Gastrocnemius medialis (tissue), 4 donors: ENCODE measurements around the gene ZNF25. TPM values are rescaled to one million over a fixed set of nuclear protein-coding genes. Genes with fewer than 3 reads are reported as not detected.
"Not testable (repeated sequence)": the region's sequence is repeated elsewhere in the genome, so short reads cannot be mapped to it uniquely, and the experiment has no call there.

Experiments used
- ATAC-seq, 2 donors: fragments of 150-250 bp; one replicate each; pipeline ENCODE4 v1.9.1; 2016
- DNase-seq, 2 donors: peaks; one replicate each; pipeline ENCODE4 v3.0.0-alpha.2; 2019
- H3K27ac ChIP-seq, 4 donors: fragments of 200-600 bp; sonication (generic); 1 replicate in 1 of 4; 2 replicates in 3 of 4; pipeline ENCODE4 v1.5.1; 2016 to 2018; ENCODE audit warnings: mild to moderate bottlenecking in 2 of 4, moderate library complexity in 1 of 4
- H3K27me3 ChIP-seq, 3 donors: fragments of 200-600 bp; sonication (generic) in 2 of 3; 1 replicate in 1 of 3; 2 replicates in 2 of 3; pipeline versions ENCODE4 v1.5.1 to v1.6.0; 2016 to 2019; ENCODE audit warnings: mild to moderate bottlenecking in 1 of 3, moderate library complexity in 1 of 3
- H3K36me3 ChIP-seq, 2 donors: fragments of 200-600 bp; sonication (generic) in 1 of 2; one replicate each; pipeline ENCODE4 v1.5.1; 2017 to 2018
- H3K4me1 ChIP-seq, 2 donors: fragments of 200-600 bp; sonication (generic) in 1 of 2; one replicate each; pipeline ENCODE4 v1.5.1; 2016 to 2017; ENCODE audit warnings: mild to moderate bottlenecking in 2 of 2
- H3K4me3 ChIP-seq, 4 donors: fragments of 200-600 bp; sonication (generic) in 3 of 4; 1 replicate in 1 of 4; 2 replicates in 3 of 4; pipeline ENCODE4 v1.5.1; 2016 to 2019; ENCODE audit warnings: mild to moderate bottlenecking in 2 of 4
- H3K9me3 ChIP-seq, 3 donors: fragments of 200-600 bp; sonication (generic) in 2 of 3; 1 replicate in 1 of 3; 2 replicates in 2 of 3; pipeline ENCODE4 v1.5.1; 2016 to 2019
- POLR2A ChIP-seq, 2 donors: fragments of 450-650 bp; IDR thresholded peaks; one replicate each; pipeline ENCODE4 v1.6.1; 2017; ENCODE audit warnings: antibody characterized with exemption in 2 of 2, mild to moderate bottlenecking in 2 of 2, moderate library complexity in 2 of 2
- in situ Hi-C, 4 donors: fragments of 200-750 bp; cut with MboI; loops; one replicate each; pipeline versions ENCODE4 v1.15.0 to v1.8.0; 2017; ENCODE audit warnings: low sequenced_read_pairs in 4 of 4
- intact Hi-C: fragments of 100-400 bp; cut with DNase I; formaldehyde crosslinking; loops from one replicate; pipeline ENCODE4 v1.15.1; 2023; ENCODE audit warnings: low total_unique reads
- total RNA-seq, 4 donors: library from RNA; depleted of rRNA; stranded (reverse); fragments of >200 nt; gene quantifications; one replicate each; pipeline versions ENCODE4 v1.1.0 to v1.2.3, GENCODE V29; 2016
- TF ChIP-seq, protein P1 (sequence below), 5 experiments: fragments of 450-650 bp in 3 of 5; fragments of 200-600 bp in 2 of 5; sonication (generic) in 2 of 5; IDR thresholded peaks in 4 of 5; conservative IDR thresholded peaks in 1 of 5; 1 replicate in 4 of 5; 2 replicates in 1 of 5; pipeline ENCODE4 v1.5.1; 2016 to 2019; ENCODE audit warnings: antibody characterized with exemption in 5 of 5, mild to moderate bottlenecking in 3 of 5, moderate library complexity in 3 of 5

The ZNF25 gene
- total RNA-seq, 4 donors from 2014 or later = 18.8 to 35.0 (median 23.4) TPM

- ATAC-seq (no peak), DNase-seq (no peak)
- Histone ChIP-seq H3K36me3 (no peaks in the 10 kb centered on the region), H3K9me3 (no peaks in the 10 kb centered on the region), H3K27ac (no peak overlapping the region), H3K4me3 (no peak overlapping the region), H3K4me1 (no peaks in the 10 kb centered on the region), H3K27me3 (no peaks in the 10 kb centered on the region)
- intact Hi-C loops (no loop called here), in situ Hi-C loops (no loop called here)
- TF ChIP-seq, protein P1, sequence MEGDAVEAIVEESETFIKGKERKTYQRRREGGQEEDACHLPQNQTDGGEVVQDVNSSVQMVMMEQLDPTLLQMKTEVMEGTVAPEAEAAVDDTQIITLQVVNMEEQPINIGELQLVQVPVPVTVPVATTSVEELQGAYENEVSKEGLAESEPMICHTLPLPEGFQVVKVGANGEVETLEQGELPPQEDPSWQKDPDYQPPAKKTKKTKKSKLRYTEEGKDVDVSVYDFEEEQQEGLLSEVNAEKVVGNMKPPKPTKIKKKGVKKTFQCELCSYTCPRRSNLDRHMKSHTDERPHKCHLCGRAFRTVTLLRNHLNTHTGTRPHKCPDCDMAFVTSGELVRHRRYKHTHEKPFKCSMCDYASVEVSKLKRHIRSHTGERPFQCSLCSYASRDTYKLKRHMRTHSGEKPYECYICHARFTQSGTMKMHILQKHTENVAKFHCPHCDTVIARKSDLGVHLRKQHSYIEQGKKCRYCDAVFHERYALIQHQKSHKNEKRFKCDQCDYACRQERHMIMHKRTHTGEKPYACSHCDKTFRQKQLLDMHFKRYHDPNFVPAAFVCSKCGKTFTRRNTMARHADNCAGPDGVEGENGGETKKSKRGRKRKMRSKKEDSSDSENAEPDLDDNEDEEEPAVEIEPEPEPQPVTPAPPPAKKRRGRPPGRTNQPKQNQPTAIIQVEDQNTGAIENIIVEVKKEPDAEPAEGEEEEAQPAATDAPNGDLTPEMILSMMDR (IDR thresholded peaks at IDR 0.05 in 4 of 5, conservative IDR thresholded peaks at IDR 0.05 in 1 of 5) = no peak
- TF ChIP-seq POLR2A (IDR thresholded peaks at IDR 0.05) = no peak
Measured at GRCh38 chr10:38003026-38003425, 26.6 kb upstream of the ZNF25 start.

- intact Hi-C loops, H3K27ac ChIP-seq, H3K27me3 ChIP-seq, H3K4me1 ChIP-seq, H3K36me3 ChIP-seq, H3K9me3 ChIP-seq, ATAC-seq, DNase-seq, H3K4me3 ChIP-seq, in situ Hi-C loops: not testable (repeated sequence)
Measured at GRCh38 chr10:38000474-38000873, 24.0 kb upstream of the ZNF25 start.

DNA sequence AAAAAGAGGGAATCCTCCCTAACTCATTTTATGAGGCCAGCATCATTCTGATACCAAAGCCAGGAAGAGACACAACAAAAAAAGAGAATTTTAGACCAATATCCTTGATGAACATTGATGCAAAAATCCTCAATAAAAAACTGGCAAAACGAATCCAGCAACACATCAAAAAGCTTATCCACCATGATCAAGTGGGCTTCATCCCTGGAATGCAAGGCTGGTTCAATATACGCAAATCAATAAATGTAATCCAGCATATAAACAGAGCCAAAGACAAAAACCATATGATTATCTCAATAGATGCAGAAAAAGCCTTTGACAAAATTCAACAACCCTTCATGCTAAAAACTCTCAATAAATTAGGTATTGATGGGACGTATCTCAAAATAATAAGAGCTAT, 22.5 kb upstream of the ZNF25 start:
- H3K27me3 ChIP-seq, H3K4me3 ChIP-seq, H3K27ac ChIP-seq, intact Hi-C loops, DNase-seq, H3K36me3 ChIP-seq, H3K9me3 ChIP-seq, H3K4me1 ChIP-seq, ATAC-seq, in situ Hi-C loops: not testable (repeated sequence)

DNA sequence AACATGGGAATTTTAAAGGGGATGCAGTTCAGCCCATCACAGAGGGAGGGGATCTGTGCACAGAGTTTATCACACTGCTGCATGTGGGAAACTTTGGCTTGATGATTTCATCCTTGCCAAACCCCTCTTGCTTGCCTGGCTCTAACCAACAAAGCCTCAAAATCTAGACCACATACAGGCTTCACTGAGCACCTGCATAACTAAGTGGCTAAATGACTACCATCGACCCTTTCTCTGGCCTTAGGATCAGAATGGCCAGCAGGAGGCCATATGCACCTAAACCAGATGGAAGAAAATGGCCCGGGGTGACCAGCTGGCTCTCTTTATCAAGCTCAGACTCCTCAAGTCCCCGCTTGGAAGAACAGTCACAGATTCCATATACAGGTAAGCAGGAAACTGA, 15.6 kb upstream of the ZNF25 start:
- H3K27ac ChIP-seq = no peak overlapping the region
- no peak overlapping the region for H3K4me3 ChIP-seq
- no peaks in the 10 kb centered on the region for H3K9me3 ChIP-seq
- H3K4me1 ChIP-seq = no peaks in the 10 kb centered on the region
- in situ Hi-C loops (no loop called here), intact Hi-C loops (no loop called here)
- no peaks in the 10 kb centered on the region for H3K36me3 ChIP-seq
- DNase-seq = no peak
- no peak for ATAC-seq
- TF ChIP-seq, protein P1 (IDR thresholded peaks at IDR 0.05 in 4 of 5, conservative IDR thresholded peaks at IDR 0.05 in 1 of 5) = no peak
- no peak for TF ChIP-seq POLR2A (IDR thresholded peaks at IDR 0.05)
- H3K27me3 ChIP-seq = no peaks in the 10 kb centered on the region

- Histone ChIP-seq H3K9me3 (no peaks in the 10 kb centered on the region), H3K4me3 (no peak overlapping the region), H3K36me3 (no peaks in the 10 kb centered on the region), H3K27me3 (no peaks in the 10 kb centered on the region), H3K27ac (no peak overlapping the region), H3K4me1 (no peaks in the 10 kb centered on the region)
- in situ Hi-C loops (no loop called here), intact Hi-C loops (no loop called here)
- TF ChIP-seq, protein P1 (IDR thresholded peaks at IDR 0.05 in 4 of 5, conservative IDR thresholded peaks at IDR 0.05 in 1 of 5) = no peak
- no peak for TF ChIP-seq POLR2A (IDR thresholded peaks at IDR 0.05)
- no peak for DNase-seq
- ATAC-seq = no peak
Measured at GRCh38 chr10:37991655-37992054, 15.2 kb upstream of the ZNF25 start.

GRCh38 chr10:37976880-37977203, 395 bp upstream of the ZNF25 start:
- no peak for TF ChIP-seq POLR2A (IDR thresholded peaks at IDR 0.05)
- TF ChIP-seq, protein P1 (IDR thresholded peaks at IDR 0.05 in 4 of 5, conservative IDR thresholded peaks at IDR 0.05 in 1 of 5) = peak in 1 of 5 experiments; percentile 13
- Histone ChIP-seq H3K36me3 (no peaks in the 10 kb centered on the region), H3K4me1 (peaks cover 4 to 13% of the 10 kb centered on the region in 2 donors), H3K4me3 (peak overlapping the region; percentile 65 to 93 (median 74)), H3K27me3 (no peaks in the 10 kb centered on the region), H3K27ac (peak overlapping the region; percentile 94 to 98 (median 96)), H3K9me3 (no peaks in the 10 kb centered on the region)
- intact Hi-C loops = loop anchor here (1.0 kb wide), 3 partner anchors 33 to 120 kb away; partner anchors contain the start of genes ZNF248, ZNF33A and ZNF37A
- ATAC-seq (no peak), DNase-seq (no peak)
- in situ Hi-C loops = loop anchor here in 2 of 4 donors (10.0 kb wide), 2 partner anchors 112 to 118 kb away; partner anchors contain the start of gene ZNF37A (in 2 of the 2)
